Hepatocyte (in vitro differentiated cells): ENCODE data around the gene ERH. TPM values are rescaled to one million over a fixed set of nuclear protein-coding genes. Genes with fewer than 3 reads are reported as not detected.

Experiments
- DNase-seq: peaks from one replicate; pipeline ENCODE4 v3.0.0-alpha.2; 2016; ENCODE audit warnings: low spot score
- H2AFZ ChIP-seq: fragments of 200-600 bp; sonication (generic); 2 replicates; pipeline ENCODE4 v1.6.0; 2016; ENCODE audit warnings: antibody characterized with exemption, mild to moderate bottlenecking
- H3K27ac ChIP-seq: fragments of 200-600 bp; sonication (generic); 2 replicates; pipeline ENCODE4 v1.5.1; 2016; ENCODE audit warnings: mild to moderate bottlenecking
- H3K27me3 ChIP-seq: fragments of 200-600 bp; sonication (generic); 2 replicates; pipeline ENCODE4 v1.6.1; 2016
- H3K36me3 ChIP-seq: fragments of 200-600 bp; sonication (generic); replicated peaks from 2 replicates; pipeline ENCODE4 v1.5.1; 2016; ENCODE audit warnings: low read depth; ENCODE audit not compliant: insufficient read depth
- H3K4me1 ChIP-seq: fragments of 200-600 bp; sonication (generic); 2 replicates; pipeline ENCODE4 v1.5.1; 2016; ENCODE audit warnings: mild to moderate bottlenecking, moderate library complexity; ENCODE audit not compliant: insufficient read depth
- H3K4me2 ChIP-seq: fragments of 200-600 bp; sonication (generic); 2 replicates; pipeline ENCODE4 v1.6.0; 2016
- H3K4me3 ChIP-seq: fragments of 200-600 bp; sonication (generic); 2 replicates; pipeline ENCODE4 v1.5.1; 2016; ENCODE audit warnings: mild to moderate bottlenecking
- H3K79me2 ChIP-seq: fragments of 200-600 bp; sonication (generic); 2 replicates; pipeline ENCODE4 v1.6.0; 2017; ENCODE audit warnings: mild to moderate bottlenecking
- H3K9me2 ChIP-seq: fragments of 200-600 bp; sonication (generic); replicated peaks from 2 replicates; pipeline ENCODE4 v1.6.0; 2017; ENCODE audit warnings: mild to moderate bottlenecking; ENCODE audit not compliant: insufficient read depth
- H3K9me3 ChIP-seq: fragments of 200-600 bp; sonication (generic); 2 replicates; pipeline ENCODE4 v1.5.1; 2016; ENCODE audit warnings: low read depth, mild to moderate bottlenecking
- H4K20me1 ChIP-seq: fragments of 200-600 bp; sonication (generic); 2 replicates; pipeline ENCODE4 v1.6.0; 2016; ENCODE audit warnings: mild to moderate bottlenecking; ENCODE audit not compliant: insufficient read depth, poor library complexity, severe bottlenecking
- CTCF ChIP-seq: fragments of 200-600 bp; sonication (generic); IDR thresholded peaks from 2 replicates; pipeline ENCODE4 v1.5.1; 2016; ENCODE audit warnings: antibody characterized with exemption, mild to moderate bottlenecking; ENCODE audit not compliant: poor library complexity
- EZH2 ChIP-seq: fragments of 200-600 bp; sonication (generic); IDR thresholded peaks from 2 replicates; pipeline ENCODE4 v1.6.1; 2016; ENCODE audit warnings: antibody characterized with exemption, mild to moderate bottlenecking, borderline replicate concordance
- EZH2phosphoT487 ChIP-seq: fragments of 200-600 bp; sonication (generic); IDR thresholded peaks from one replicate; pipeline ENCODE4 v1.6.1; 2018; ENCODE audit warnings: antibody characterized with exemption, mild to moderate bottlenecking, low read depth, moderate library complexity; ENCODE audit not compliant: unreplicated experiment, severe bottlenecking
- WGBS: methylation state at CpG from one replicate; pipeline ENCODE4 v1.1.6; 2016; ENCODE audit warnings: low lambda C conversion rate; ENCODE audit errors: missing lambda C conversion rate; 5-methylcytosine and 5-hydroxymethylcytosine counted together
- polyA plus RNA-seq: library from polyadenylated mRNA; unstranded; fragments of >200 nt; fragmentation: Nextera tagmentation; extraction: Ambion mirVana; gene quantifications from 2 replicates; pipeline ENCODE4 v1.2.1, GENCODE V29; 2016
- total RNA-seq: library from RNA; depleted of rRNA; stranded (reverse); fragments of >200 nt; gene quantifications from 2 replicates; pipeline ENCODE4 v1.2.3, GENCODE V29; 2014

The ERH gene
- total and polyA plus RNA-seq, 2 experiments from 2014 or later: 147 to 219 TPM

GRCh38 chr14:69401841-69402240 is 3.7 kb upstream of the ERH start:
- H3K4me2 ChIP-seq: peak overlapping the region; percentile 91
- H3K4me1 ChIP-seq: peaks cover 28% of the 10 kb centered on the region

GRCh38 chr14:69400154-69400553 is 2.1 kb upstream of the ERH start:
- peaks cover 33% of the 10 kb centered on the region for H3K4me1 ChIP-seq
- H4K20me1 ChIP-seq: peaks cover 35% of the 10 kb centered on the region
- peak overlapping the region; percentile 34 for H3K4me3 ChIP-seq
- peak overlapping the region; percentile 91 for H3K4me2 ChIP-seq
- H3K27me3 ChIP-seq: no peaks in the 10 kb centered on the region
- H3K9me3 ChIP-seq: no peaks in the 10 kb centered on the region
- H3K9me2 ChIP-seq: no peaks in the 10 kb centered on the region
- 79% methylated on average over 6 of the region's 6 CpGs for WGBS
- TF ChIP-seq EZH2 (no peak), CTCF (no peak), EZH2phosphoT487 (no peak)
- H3K79me2 ChIP-seq: peaks cover 93% of the 10 kb centered on the region
- DNase-seq: no peak
- no peak overlapping the region for H2AFZ ChIP-seq
- no peak overlapping the region for H3K27ac ChIP-seq
- H3K36me3 ChIP-seq: no peaks in the 10 kb centered on the region

More at GRCh38 chr14:69401841-69402240, 3.7 kb upstream of the ERH start:
- WGBS: 81% methylated on average over 2 of the region's 2 CpGs
- H4K20me1 ChIP-seq: peaks cover 31% of the 10 kb centered on the region
- TF ChIP-seq EZH2phosphoT487: no peak
- no peak for TF ChIP-seq EZH2
- TF ChIP-seq CTCF: no peak
- no peaks in the 10 kb centered on the region for H3K9me2 ChIP-seq
- no peak overlapping the region for H2AFZ ChIP-seq
- H3K79me2 ChIP-seq: peaks cover 92% of the 10 kb centered on the region
- no peaks in the 10 kb centered on the region for H3K9me3 ChIP-seq
- no peak overlapping the region for H3K27ac ChIP-seq
- no peak for DNase-seq
- H3K4me3 ChIP-seq: no peak overlapping the region
- no peaks in the 10 kb centered on the region for H3K36me3 ChIP-seq
- H3K27me3 ChIP-seq: no peaks in the 10 kb centered on the region

DNA sequence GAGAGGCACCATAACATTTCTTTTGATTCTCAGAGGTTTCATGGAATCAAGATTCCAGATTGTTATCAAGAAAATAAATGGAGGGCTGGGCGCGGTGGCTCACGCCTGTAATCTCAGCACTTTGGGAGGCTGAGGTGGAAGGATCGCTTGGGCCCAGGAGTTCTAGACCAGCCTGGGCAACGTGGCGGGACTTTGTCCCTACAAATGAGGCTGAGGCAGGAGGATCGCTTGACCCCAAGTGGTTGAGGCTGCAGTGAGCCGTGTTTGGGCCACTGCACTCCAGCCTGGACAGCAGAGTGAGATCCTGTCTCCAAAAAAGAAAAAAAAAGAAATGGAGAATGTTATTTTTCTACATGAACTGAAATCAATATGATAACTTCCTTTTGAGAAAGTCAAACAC is 1.7 kb upstream of the ERH start:
- Histone ChIP-seq H2AFZ (no peak overlapping the region), H3K9me2 (no peaks in the 10 kb centered on the region), H3K79me2 (peaks cover 93% of the 10 kb centered on the region), H3K9me3 (no peaks in the 10 kb centered on the region), H3K27me3 (no peaks in the 10 kb centered on the region), H3K4me1 (peaks cover 33% of the 10 kb centered on the region), H3K36me3 (no peaks in the 10 kb centered on the region), H4K20me1 (peaks cover 36% of the 10 kb centered on the region), H3K4me3 (peak overlapping the region; percentile 34), H3K4me2 (peak overlapping the region; percentile 91), H3K27ac (no peak overlapping the region)
- 90% methylated on average over 8 of the region's 8 CpGs for WGBS
- DNase-seq: no peak
- TF ChIP-seq EZH2phosphoT487: no peak
- TF ChIP-seq EZH2: no peak
- TF ChIP-seq CTCF: no peak

DNA sequence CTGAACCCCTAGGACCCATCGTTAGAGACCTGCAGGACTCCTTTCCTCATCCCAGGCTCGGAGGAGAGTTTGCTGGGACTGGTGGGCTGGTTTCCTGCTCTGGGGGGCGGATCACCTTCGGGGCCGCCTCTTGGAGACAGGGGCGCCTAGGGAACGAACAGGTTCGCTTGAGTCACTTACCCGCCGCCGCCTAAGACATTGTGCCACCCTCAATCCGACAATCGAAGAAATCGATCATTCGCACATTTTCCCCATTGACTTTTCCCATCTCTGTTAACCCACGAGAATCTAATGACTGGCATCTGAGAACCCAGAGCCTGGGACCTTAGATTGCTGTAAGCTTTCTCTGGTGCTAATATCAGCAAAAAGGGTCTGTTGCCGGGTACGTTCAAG is 715 bp upstream of the ERH start:
- Histone ChIP-seq H3K27ac (peak overlapping the region; percentile 91), H3K79me2 (peaks cover 93% of the 10 kb centered on the region), H3K4me2 (peak overlapping the region; percentile 91), H2AFZ (peak overlapping the region; percentile 37), H3K27me3 (no peaks in the 10 kb centered on the region), H4K20me1 (peaks cover 39% of the 10 kb centered on the region), H3K36me3 (no peaks in the 10 kb centered on the region), H3K4me1 (peaks cover 33% of the 10 kb centered on the region), H3K9me2 (no peaks in the 10 kb centered on the region), H3K9me3 (no peaks in the 10 kb centered on the region), H3K4me3 (peak overlapping the region; percentile 34)
- 1% methylated on average over 18 of the region's 18 CpGs for WGBS
- DNase-seq: no peak
- TF ChIP-seq EZH2 (no peak), CTCF (no peak), EZH2phosphoT487 (no peak)
